ENCODE data around the gene THAP4. TPM values are rescaled to one million over a fixed set of nuclear protein-coding genes. Genes with fewer than 3 reads are reported as not detected.

THAP4 gene
- total RNA-seq, 3 donors from 2014 or later (not counting 1 experiment from before 2014, with no cell fraction given) = 19.8 to 29.2 (median 27.8) TPM

DNA sequence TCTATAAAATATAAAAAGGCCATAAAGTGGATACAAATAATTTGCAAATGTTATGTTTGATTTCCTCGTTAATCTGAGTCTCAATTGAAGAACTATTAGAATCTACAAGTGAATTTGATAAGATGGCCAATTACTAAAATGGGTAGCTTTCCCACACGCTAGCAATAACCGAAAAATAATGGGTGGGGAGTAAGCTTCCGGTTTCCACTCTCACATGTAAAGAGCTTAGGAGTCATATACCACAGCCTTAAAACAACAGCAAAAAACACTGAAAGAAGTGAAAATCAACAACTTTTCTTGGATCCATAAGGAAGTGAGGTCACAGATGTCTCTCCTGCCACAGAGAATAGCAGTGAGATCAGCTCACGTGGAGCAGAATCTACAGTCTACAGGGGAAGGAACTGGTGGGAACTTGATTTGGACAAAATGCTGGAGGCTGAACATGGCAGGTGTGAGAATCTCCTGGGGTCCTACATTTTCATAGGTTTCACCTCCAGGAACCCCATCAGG, 18.6 kb downstream of the THAP4 start:
- Histone ChIP-seq H3K36me3 (ENCODE audit: control insufficient read depth, insufficient read depth, low read length) (no peaks in the 10 kb centered on the region), H3K9me3 (ENCODE audit: control insufficient read depth, insufficient read depth, low read length) (no peaks in the 10 kb centered on the region), H3K27ac (ENCODE audit: low read length) (no peak overlapping the region), H3K27me3 (ENCODE audit: control insufficient read depth, insufficient read depth, low read length) (no peaks in the 10 kb centered on the region), H3K4me1 (ENCODE audit: control insufficient read depth, insufficient read depth, low read length) (peaks cover 13% of the 10 kb centered on the region), H3K4me3 (ENCODE audit: low read length) (no peak overlapping the region)
- peaks cover 15 to 28% of the 10 kb centered on the region in 2 donors for H3K4me1 Mint-ChIP-seq
- no peaks in the 10 kb centered on the region for H3K9me3 Mint-ChIP-seq
- no peaks in the 10 kb centered on the region for H3K27me3 Mint-ChIP-seq (ENCODE audit: low read depth in 2 of 2)
- no peak for ATAC-seq
- peak overlapping the region; percentile 75 to 76 for H3K27ac Mint-ChIP-seq
- TF ChIP-seq, protein P1, sequence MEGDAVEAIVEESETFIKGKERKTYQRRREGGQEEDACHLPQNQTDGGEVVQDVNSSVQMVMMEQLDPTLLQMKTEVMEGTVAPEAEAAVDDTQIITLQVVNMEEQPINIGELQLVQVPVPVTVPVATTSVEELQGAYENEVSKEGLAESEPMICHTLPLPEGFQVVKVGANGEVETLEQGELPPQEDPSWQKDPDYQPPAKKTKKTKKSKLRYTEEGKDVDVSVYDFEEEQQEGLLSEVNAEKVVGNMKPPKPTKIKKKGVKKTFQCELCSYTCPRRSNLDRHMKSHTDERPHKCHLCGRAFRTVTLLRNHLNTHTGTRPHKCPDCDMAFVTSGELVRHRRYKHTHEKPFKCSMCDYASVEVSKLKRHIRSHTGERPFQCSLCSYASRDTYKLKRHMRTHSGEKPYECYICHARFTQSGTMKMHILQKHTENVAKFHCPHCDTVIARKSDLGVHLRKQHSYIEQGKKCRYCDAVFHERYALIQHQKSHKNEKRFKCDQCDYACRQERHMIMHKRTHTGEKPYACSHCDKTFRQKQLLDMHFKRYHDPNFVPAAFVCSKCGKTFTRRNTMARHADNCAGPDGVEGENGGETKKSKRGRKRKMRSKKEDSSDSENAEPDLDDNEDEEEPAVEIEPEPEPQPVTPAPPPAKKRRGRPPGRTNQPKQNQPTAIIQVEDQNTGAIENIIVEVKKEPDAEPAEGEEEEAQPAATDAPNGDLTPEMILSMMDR (IDR thresholded peaks at IDR 0.05) = no peak
- intact Hi-C loops (cut with micrococcal nuclease) = no loop called here
- no peak for DNase-seq
- H3K4me3 Mint-ChIP-seq = peak overlapping the region; percentile 29
- WGBS (ENCODE audit: insufficient coverage) = 77% methylated on average over 5 of the region's 5 CpGs
- no peaks in the 10 kb centered on the region for H3K36me3 Mint-ChIP-seq

DNA sequence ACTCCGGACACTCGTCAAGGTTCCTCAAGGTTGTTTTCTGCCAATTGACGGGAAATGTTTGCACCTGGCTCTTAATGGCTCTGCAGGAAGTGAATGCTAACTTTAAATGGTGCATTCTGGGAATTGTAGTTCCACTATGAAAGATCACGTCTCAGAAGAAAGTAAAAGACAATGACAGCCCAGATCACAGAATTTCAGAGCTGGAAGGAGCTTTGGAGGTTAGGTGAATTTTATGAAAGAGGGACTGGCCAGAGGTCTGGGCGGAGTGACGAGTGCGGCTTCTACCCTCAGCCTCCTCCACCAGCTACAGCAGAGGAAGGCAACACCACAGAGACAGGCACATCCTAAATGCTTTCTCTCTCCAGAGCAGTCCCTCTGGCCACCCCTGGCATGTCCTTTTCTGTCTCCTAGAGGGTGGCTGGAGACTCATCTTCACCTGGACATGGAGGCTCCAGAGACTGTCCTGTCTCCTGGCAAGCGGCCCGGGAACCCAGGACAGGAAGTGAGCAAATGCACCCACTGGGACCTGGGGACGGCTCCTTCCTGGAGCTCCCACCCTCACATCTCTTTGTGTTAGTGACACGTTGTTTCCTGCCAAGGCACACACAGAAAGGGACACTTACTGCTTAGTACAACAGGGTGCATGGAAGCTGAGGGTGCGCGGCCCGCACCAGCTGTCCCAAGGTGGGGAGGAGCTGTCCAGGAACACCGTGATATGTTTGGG, 19.4 kb downstream of the THAP4 start:
- 45% methylated on average over 15 of the region's 15 CpGs for WGBS (ENCODE audit: insufficient coverage)
- H3K36me3 ChIP-seq (ENCODE audit: control insufficient read depth, insufficient read depth, low read length) = no peaks in the 10 kb centered on the region
- H3K9me3 ChIP-seq (ENCODE audit: control insufficient read depth, insufficient read depth, low read length) = no peaks in the 10 kb centered on the region
- ATAC-seq (peak; percentile 61 to 90 (median 84)), DNase-seq (peak in 1 of 2 donors; percentile 81)
- H3K27me3 ChIP-seq (ENCODE audit: control insufficient read depth, insufficient read depth, low read length) = no peaks in the 10 kb centered on the region
- peaks cover 13% of the 10 kb centered on the region for H3K4me1 ChIP-seq (ENCODE audit: control insufficient read depth, insufficient read depth, low read length)
- no peaks in the 10 kb centered on the region for H3K27me3 Mint-ChIP-seq (ENCODE audit: low read depth in 2 of 2)
- TF ChIP-seq, protein P1 (IDR thresholded peaks at IDR 0.05) = no peak
- H3K27ac Mint-ChIP-seq = peak overlapping the region; percentile 75 to 76
- no peaks in the 10 kb centered on the region for H3K36me3 Mint-ChIP-seq
- H3K4me1 Mint-ChIP-seq = peaks cover 15 to 28% of the 10 kb centered on the region in 2 donors
- peak overlapping the region; percentile 90 for H3K4me3 Mint-ChIP-seq
- H3K4me3 ChIP-seq (ENCODE audit: low read length) = peak overlapping the region; percentile 38
- intact Hi-C loops (cut with micrococcal nuclease) = loop anchor here (2.0 kb wide), 1 partner anchor 19 kb away; the partner anchor contains the start of genes ATG4B and THAP4
- no peaks in the 10 kb centered on the region for H3K9me3 Mint-ChIP-seq
- H3K27ac ChIP-seq (ENCODE audit: low read length) = peak overlapping the region; percentile 8

DNA sequence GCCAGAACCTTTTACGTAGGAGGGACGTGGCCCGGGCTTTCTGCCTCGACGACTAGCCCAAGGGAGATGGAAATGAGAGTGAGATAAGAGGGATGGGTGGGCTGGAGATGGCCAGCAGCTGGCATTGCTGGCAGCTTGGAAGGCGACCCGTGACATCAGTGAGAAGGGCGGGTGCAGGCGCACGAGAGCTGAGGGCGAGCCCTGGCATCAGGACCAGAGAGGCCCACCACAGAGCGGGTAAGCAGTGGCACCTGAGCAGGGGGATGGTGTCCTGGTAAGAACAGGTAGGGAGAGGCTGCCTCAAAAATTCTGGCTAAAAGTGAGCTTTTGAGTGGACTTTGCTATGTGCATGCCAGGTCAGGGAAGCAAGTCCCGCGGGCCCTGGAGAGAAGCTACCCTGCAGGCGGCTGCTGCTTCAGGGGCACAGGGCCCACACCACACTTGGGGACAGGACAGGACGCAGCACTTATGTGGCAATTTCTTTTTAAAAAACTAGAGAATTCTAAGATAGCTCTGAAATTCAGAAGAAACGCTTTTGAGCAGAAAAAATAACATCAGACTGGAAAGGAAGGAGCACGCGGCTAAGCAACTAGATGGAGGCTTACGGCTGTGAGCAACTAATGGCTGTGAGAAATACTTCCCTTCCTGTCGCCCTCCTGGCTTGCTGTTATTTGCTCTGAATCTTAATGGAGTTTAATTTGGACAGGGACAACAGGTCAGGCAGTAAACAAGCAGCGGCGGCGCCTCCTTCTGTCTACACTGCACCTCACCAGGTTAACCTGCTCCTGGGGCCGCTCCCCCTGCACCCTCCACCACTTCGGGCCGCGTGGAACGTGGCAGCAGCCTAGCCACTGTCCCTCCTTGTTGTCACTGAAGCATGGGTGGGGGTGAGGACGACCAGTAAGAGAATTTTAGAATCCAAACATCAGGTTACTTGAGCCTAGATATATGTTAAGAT, 20.5 kb downstream of the THAP4 start:
- WGBS (ENCODE audit: insufficient coverage) = 95% methylated on average over 26 of the region's 30 CpGs
- Histone ChIP-seq H3K27me3 (ENCODE audit: control insufficient read depth, insufficient read depth, low read length) (no peaks in the 10 kb centered on the region), H3K4me1 (ENCODE audit: control insufficient read depth, insufficient read depth, low read length) (peaks cover 13% of the 10 kb centered on the region), H3K4me3 (ENCODE audit: low read length) (no peak overlapping the region), H3K27ac (ENCODE audit: low read length) (no peak overlapping the region), H3K36me3 (ENCODE audit: control insufficient read depth, insufficient read depth, low read length) (no peaks in the 10 kb centered on the region), H3K9me3 (ENCODE audit: control insufficient read depth, insufficient read depth, low read length) (no peaks in the 10 kb centered on the region)
- Mint-ChIP-seq H3K27ac (peak overlapping the region in 1 of 2 donors; percentile 76), H3K4me1 (peaks cover 15 to 28% of the 10 kb centered on the region in 2 donors), H3K4me3 (peak overlapping the region; percentile 59), H3K9me3 (no peaks in the 10 kb centered on the region), H3K27me3 (ENCODE audit: low read depth in 2 of 2) (no peaks in the 10 kb centered on the region), H3K36me3 (no peaks in the 10 kb centered on the region)
- TF ChIP-seq, protein P1 (IDR thresholded peaks at IDR 0.05) = no peak
- no peak for DNase-seq
- ATAC-seq = no peak
- intact Hi-C loops (cut with micrococcal nuclease) = loop anchor here (2.0 kb wide), 1 partner anchor 20 kb away; the partner anchor contains the start of genes ATG4B and THAP4
